CD4-positive, alpha-beta T cell (primary cell): ENCODE measurements around the gene PDLIM7. TPM values are rescaled to one million over a fixed set of nuclear protein-coding genes. Genes with fewer than 3 reads are reported as not detected.
A peak's percentile ranks its signal among the peaks of the same experiment; 100 is the strongest.

Source experiments
- ATAC-seq: fragments of 200-7000 bp; cut with Tn5 transposase; one replicate; pipeline ENCODE4 v1.10.0; 2022; ENCODE audit warnings: mild to moderate bottlenecking; ENCODE audit not compliant: poor library complexity
- CTCF ChIA-PET: fragments of 350-600 bp; sonication (Branson Sonifier 250); formaldehyde crosslinking; loops from one replicate; lab custom pipeline; 2021; ENCODE audit warnings: antibody characterized with exemption, inconsistent platforms; lab: Charles Lee
- POLR2A ChIA-PET: fragments of 350-600 bp; sonication (Branson Sonifier 250); formaldehyde crosslinking; loops from one replicate; lab custom pipeline; 2021; ENCODE audit warnings: antibody characterized with exemption, inconsistent platforms; lab: Charles Lee
- DNase-seq, 14 experiments: peaks; one replicate each; pipeline ENCODE4 v3.0.0-alpha.2; 2013 to 2020; ENCODE audit warnings: mixed read lengths in 2 of 14
- H3K27ac ChIP-seq, 2 donors: one replicate each; pipeline versions ENCODE4 v1.5.1 to v1.7.0; 2013; ENCODE audit warnings: low read length in 2 of 2, low read depth in 1 of 2, mild to moderate bottlenecking in 1 of 2
- H3K27me3 ChIP-seq, 2 experiments: 1 replicate in 1 of 2; 2 replicates in 1 of 2; pipeline versions ENCODE4 v1.6.1 to v1.7.0; 2013; ENCODE audit warnings: low read length in 2 of 2, control low read depth in 1 of 2, mild to moderate bottlenecking in 1 of 2, moderate library complexity in 1 of 2; ENCODE audit not compliant: insufficient read depth in 2 of 2, control insufficient read depth in 1 of 2
- H3K36me3 ChIP-seq: one replicate; pipeline ENCODE4 v1.6.1; 2013; ENCODE audit warnings: low read length, control low read depth; ENCODE audit not compliant: insufficient read depth
- H3K4me1 ChIP-seq: one replicate; pipeline ENCODE4 v1.6.1; 2013; ENCODE audit warnings: low read length, control low read depth; ENCODE audit not compliant: insufficient read depth
- H3K4me3 ChIP-seq: one replicate; pipeline ENCODE4 v1.5.1; 2013; ENCODE audit warnings: mild to moderate bottlenecking, low read length, moderate library complexity
- H3K9me3 ChIP-seq, 2 experiments: 1 replicate in 1 of 2; 2 replicates in 1 of 2; pipeline versions ENCODE4 v1.6.1 to v1.7.0; 2013; ENCODE audit warnings: low read length in 2 of 2, mild to moderate bottlenecking in 2 of 2, control low read depth in 1 of 2, moderate library complexity in 1 of 2; ENCODE audit not compliant: control insufficient read depth in 1 of 2, insufficient read depth in 1 of 2
- H3K27ac Mint-ChIP-seq: one replicate; pipeline ENCODE4 v1.8.0; 2020; ENCODE audit warnings: mixed read lengths
- H3K27me3 Mint-ChIP-seq: one replicate; pipeline ENCODE4 v1.8.0; 2021; ENCODE audit warnings: mixed read lengths
- H3K36me3 Mint-ChIP-seq: one replicate; pipeline ENCODE4 v1.8.0; 2021; ENCODE audit warnings: low read depth, mixed read lengths
- H3K4me1 Mint-ChIP-seq: one replicate; pipeline ENCODE4 v1.8.0; 2021; ENCODE audit warnings: low read depth, mixed read lengths
- H3K4me3 Mint-ChIP-seq: one replicate; pipeline ENCODE4 v1.8.0; 2020; ENCODE audit warnings: mild to moderate bottlenecking, mixed read lengths
- H3K9me3 Mint-ChIP-seq: one replicate; pipeline ENCODE4 v1.8.0; 2020; ENCODE audit warnings: mixed read lengths
- CTCF ChIP-seq: fragments of 200-600 bp; IDR thresholded peaks from one replicate; pipeline ENCODE4 v1.8.0; 2022; ENCODE audit warnings: antibody characterized with exemption, mild to moderate bottlenecking
- intact Hi-C, 2 experiments: fragments of 100-400 bp; cut with DNase I in 1 of 2; cut with micrococcal nuclease in 1 of 2; formaldehyde crosslinking; loops; one replicate each; pipeline versions ENCODE4 v1.15.1 to v1.9.0; 2023 to 2025; cut with DNase I, micrococcal nuclease
- total RNA-seq, 174 experiments: library from RNA in 2 of 174; stranded (reverse) in 2 of 174; gene quantifications; one replicate each; pipeline ENCODE4 v1.2.3 and lab custom pipeline; 2021 to 2026

The PDLIM7 gene
- total RNA-seq, 2 experiments from 2014 or later: 5.2 to 6.0 TPM

GRCh38 chr5:177457852-177458681 is 39.3 kb downstream of the PDLIM7 start:
- no peaks in the 10 kb centered on the region for H3K9me3 Mint-ChIP-seq
- Histone ChIP-seq H3K9me3 (no peaks in the 10 kb centered on the region), H3K27ac (no peak overlapping the region), H3K27me3 (no peaks in the 10 kb centered on the region), H3K4me3 (no peak overlapping the region), H3K36me3 (no peaks in the 10 kb centered on the region), H3K4me1 (peaks cover 49% of the 10 kb centered on the region)
- no peak for TF ChIP-seq CTCF
- H3K27me3 Mint-ChIP-seq: no peaks in the 10 kb centered on the region
- POLR2A ChIA-PET: interaction anchor here (1.1 to 1.2 kb wide), 2 partner anchors 39 to 68 kb away, joined by 3 to 4 read pairs; partner anchors contain the start of gene PDLIM7
- no peak for ATAC-seq
- peak in 1 of 14 experiments; percentile 44 for DNase-seq
- peaks cover 8% of the 10 kb centered on the region for H3K36me3 Mint-ChIP-seq
- no peak overlapping the region for H3K4me3 Mint-ChIP-seq
- CTCF ChIA-PET: interaction anchor here (1.0 to 16.6 kb wide), 7 partner anchors 7 to 149 kb away, joined by 3 to 352 read pairs (median 4); partner anchors contain the start of genes F12, GRK6 and PFN3
- intact Hi-C loops: loop anchor here (1.0 to 5.0 kb wide), 4 partner anchors 39 to 147 kb away; partner anchors contain the start of genes MXD3 (in 1 of the 2) and PDLIM7 (in 1 of the 2)
- peaks cover 22% of the 10 kb centered on the region for H3K4me1 Mint-ChIP-seq
- no peak overlapping the region for H3K27ac Mint-ChIP-seq

- no peak for TF ChIP-seq CTCF
- peak; percentile 12 for ATAC-seq
- Mint-ChIP-seq H3K4me3 (peak overlapping the region; percentile 85), H3K4me1 (peaks cover 30% of the 10 kb centered on the region), H3K36me3 (peaks cover 8% of the 10 kb centered on the region), H3K27me3 (no peaks in the 10 kb centered on the region), H3K9me3 (no peaks in the 10 kb centered on the region), H3K27ac (peak overlapping the region; percentile 70)
- ChIA-PET POLR2A (interaction anchor here (1.0 to 6.0 kb wide), 5 partner anchors 28 to 67 kb away, joined by 3 to 204 read pairs (median 4); partner anchors contain the start of genes GRK6 and PDLIM7), CTCF (interaction anchor here (0.8 to 16.6 kb wide), 11 partner anchors 8 to 148 kb away, joined by 3 to 352 read pairs (median 4); partner anchors contain the start of genes F12, GRK6, PDLIM7 and PFN3)
- H3K9me3 ChIP-seq: no peaks in the 10 kb centered on the region
- no peak overlapping the region for H3K4me3 ChIP-seq
- intact Hi-C loops: loop anchor here (1.0 to 5.0 kb wide), 7 partner anchors 40 to 146 kb away; partner anchors contain the start of genes MXD3 (in 1 of the 2) and PDLIM7 (in 1 of the 2)
- H3K4me1 ChIP-seq: peaks cover 52% of the 10 kb centered on the region
- no peak overlapping the region for H3K27ac ChIP-seq
- H3K36me3 ChIP-seq: no peaks in the 10 kb centered on the region
- peak in 6 of 14 experiments; percentile 28 to 91 (median 50) for DNase-seq
- no peaks in the 10 kb centered on the region for H3K27me3 ChIP-seq
These were observed 40.2 kb downstream of the PDLIM7 start for GRCh38 chr5:177456976-177457851.

GRCh38 chr5:177456591-177456964 is 40.8 kb downstream of the PDLIM7 start:
- no peaks in the 10 kb centered on the region for H3K9me3 Mint-ChIP-seq
- no peaks in the 10 kb centered on the region for H3K27me3 Mint-ChIP-seq
- DNase-seq: no peak
- ATAC-seq: no peak
- peak overlapping the region; percentile 91 for H3K4me3 Mint-ChIP-seq
- Histone ChIP-seq H3K4me3 (no peak overlapping the region), H3K4me1 (peaks cover 50% of the 10 kb centered on the region), H3K27ac (no peak overlapping the region), H3K27me3 (no peaks in the 10 kb centered on the region), H3K36me3 (no peaks in the 10 kb centered on the region), H3K9me3 (no peaks in the 10 kb centered on the region)
- H3K4me1 Mint-ChIP-seq: peaks cover 36% of the 10 kb centered on the region
- peaks cover 8% of the 10 kb centered on the region for H3K36me3 Mint-ChIP-seq
- peak; percentile 49 for TF ChIP-seq CTCF
- ChIA-PET CTCF (interaction anchor here (1.0 to 16.6 kb wide), 7 partner anchors 9 to 65 kb away, joined by 3 to 352 read pairs (median 4); partner anchors contain the start of genes F12, GRK6, PDLIM7 and PFN3), POLR2A (interaction anchor here (1.0 to 6.0 kb wide), 5 partner anchors 27 to 67 kb away, joined by 4 to 204 read pairs (median 12); partner anchors contain the start of genes GRK6 and PDLIM7)
- H3K27ac Mint-ChIP-seq: peak overlapping the region; percentile 93
- intact Hi-C loops: loop anchor here (1.0 to 5.0 kb wide), 6 partner anchors 40 to 146 kb away; partner anchors contain the start of genes MXD3 (in 1 of the 2) and PDLIM7 (in 1 of the 2)
